DND-41 (cell line): ENCODE results near the gene SEC61G.

ENCODE experiments used
- ATAC-seq: fragments of 200-7000 bp; cut with Tn5 transposase; 3 replicates; pipeline ENCODE4 v1.9.1; 2021; ENCODE audit warnings: low read depth; ENCODE audit not compliant: insufficient read depth
- DNase-seq: peaks from one replicate; pipeline ENCODE4 v3.0.0-alpha.2; 2020
- H2AFZ ChIP-seq: 2 replicates; pipeline ENCODE4 v1.6.0; 2012; ENCODE audit warnings: low read depth, low read length
- H3K27ac ChIP-seq: 2 replicates; pipeline ENCODE4 v1.5.1; 2012; ENCODE audit warnings: low read length, inconsistent platforms
- H3K27me3 ChIP-seq: fragments of 200-600 bp; sonication (generic); 2 replicates; pipeline ENCODE4 v1.6.0; 2012; ENCODE audit warnings: low read length, mild to moderate bottlenecking, inconsistent platforms; ENCODE audit not compliant: insufficient read depth, poor library complexity
- H3K36me3 ChIP-seq: 2 replicates; pipeline ENCODE4 v1.5.1; 2012; ENCODE audit warnings: low read length, inconsistent platforms; ENCODE audit not compliant: insufficient read depth
- H3K4me1 ChIP-seq: 2 replicates; pipeline ENCODE4 v1.5.1; 2012; ENCODE audit warnings: mild to moderate bottlenecking, low read length; ENCODE audit not compliant: insufficient read depth
- H3K4me2 ChIP-seq: 2 replicates; pipeline ENCODE4 v1.6.0; 2012; ENCODE audit warnings: mild to moderate bottlenecking, moderate library complexity, low read length, inconsistent platforms; ENCODE audit not compliant: insufficient read depth
- H3K4me3 ChIP-seq, 2 experiments: fragments of 200-600 bp in 1 of 2; shearing (Covaris generic) in 1 of 2; 2 replicates each; pipeline ENCODE4 v1.5.1; 2012 to 2016; ENCODE audit warnings: inconsistent platforms in 2 of 2, low read length in 2 of 2, mild to moderate bottlenecking in 2 of 2, low read depth in 1 of 2, moderate library complexity in 1 of 2
- H3K79me2 ChIP-seq: 2 replicates; pipeline ENCODE4 v1.6.0; 2012; ENCODE audit warnings: low read length, inconsistent platforms; ENCODE audit not compliant: insufficient read depth
- H3K9ac ChIP-seq: 2 replicates; pipeline ENCODE4 v1.6.0; 2012; ENCODE audit warnings: low read depth, mild to moderate bottlenecking, inconsistent platforms, low read length, moderate library complexity
- H3K9me3 ChIP-seq: 2 replicates; pipeline ENCODE4 v1.5.1; 2012; ENCODE audit warnings: low read length, moderate library complexity, mild to moderate bottlenecking, inconsistent platforms; ENCODE audit not compliant: insufficient read depth, severe bottlenecking
- H4K20me1 ChIP-seq: 2 replicates; pipeline ENCODE4 v1.6.0; 2012; ENCODE audit warnings: low read length; ENCODE audit not compliant: insufficient read depth
- EZH2 ChIP-seq: IDR thresholded peaks from 3 replicates; pipeline ENCODE4 v1.6.1; 2012; ENCODE audit warnings: borderline replicate concordance, low read depth, mild to moderate bottlenecking, moderate library complexity, low read length, inconsistent platforms; ENCODE audit not compliant: severe bottlenecking
- TF ChIP-seq, protein P1 (sequence below): IDR thresholded peaks from 2 replicates; pipeline ENCODE4 v1.5.1; 2012; ENCODE audit warnings: borderline replicate concordance, low read length, moderate library complexity, mild to moderate bottlenecking; ENCODE audit not compliant: poor library complexity, severe bottlenecking; ENCODE audit errors: extremely low read depth

SEC61G gene

DNA sequence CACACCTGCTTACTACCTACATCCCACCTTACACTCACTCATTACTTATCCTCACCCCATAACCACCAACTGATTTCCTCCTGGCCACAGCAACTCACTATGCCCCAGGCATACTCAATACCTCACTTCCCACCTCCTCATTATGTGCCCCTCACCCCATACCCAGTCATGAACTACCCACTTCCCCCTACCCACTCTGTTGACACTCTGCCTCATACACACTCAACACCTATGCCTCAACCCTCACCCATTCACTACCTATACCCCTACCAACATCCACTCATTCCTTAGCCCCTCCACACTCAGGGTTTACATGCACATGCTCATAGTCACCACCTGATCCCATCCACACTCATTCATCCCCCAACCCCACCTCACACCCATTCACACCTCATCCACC, 39.6 kb downstream of the SEC61G start:
- no peaks in the 10 kb centered on the region for H3K9me3 ChIP-seq
- no peak for DNase-seq
- H3K4me3 ChIP-seq: no peak overlapping the region
- no peak for TF ChIP-seq EZH2
- TF ChIP-seq, protein P1, sequence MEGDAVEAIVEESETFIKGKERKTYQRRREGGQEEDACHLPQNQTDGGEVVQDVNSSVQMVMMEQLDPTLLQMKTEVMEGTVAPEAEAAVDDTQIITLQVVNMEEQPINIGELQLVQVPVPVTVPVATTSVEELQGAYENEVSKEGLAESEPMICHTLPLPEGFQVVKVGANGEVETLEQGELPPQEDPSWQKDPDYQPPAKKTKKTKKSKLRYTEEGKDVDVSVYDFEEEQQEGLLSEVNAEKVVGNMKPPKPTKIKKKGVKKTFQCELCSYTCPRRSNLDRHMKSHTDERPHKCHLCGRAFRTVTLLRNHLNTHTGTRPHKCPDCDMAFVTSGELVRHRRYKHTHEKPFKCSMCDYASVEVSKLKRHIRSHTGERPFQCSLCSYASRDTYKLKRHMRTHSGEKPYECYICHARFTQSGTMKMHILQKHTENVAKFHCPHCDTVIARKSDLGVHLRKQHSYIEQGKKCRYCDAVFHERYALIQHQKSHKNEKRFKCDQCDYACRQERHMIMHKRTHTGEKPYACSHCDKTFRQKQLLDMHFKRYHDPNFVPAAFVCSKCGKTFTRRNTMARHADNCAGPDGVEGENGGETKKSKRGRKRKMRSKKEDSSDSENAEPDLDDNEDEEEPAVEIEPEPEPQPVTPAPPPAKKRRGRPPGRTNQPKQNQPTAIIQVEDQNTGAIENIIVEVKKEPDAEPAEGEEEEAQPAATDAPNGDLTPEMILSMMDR: no peak
- no peak for ATAC-seq
- H3K4me2 ChIP-seq: no peak overlapping the region
- H3K36me3 ChIP-seq: no peaks in the 10 kb centered on the region
- H3K27ac ChIP-seq: no peak overlapping the region
- H3K4me1 ChIP-seq: no peaks in the 10 kb centered on the region
- H3K9ac ChIP-seq: no peak overlapping the region
- H3K27me3 ChIP-seq: peaks cover 4% of the 10 kb centered on the region
- no peaks in the 10 kb centered on the region for H4K20me1 ChIP-seq
- no peaks in the 10 kb centered on the region for H3K79me2 ChIP-seq
- no peak overlapping the region for H2AFZ ChIP-seq

DNA sequence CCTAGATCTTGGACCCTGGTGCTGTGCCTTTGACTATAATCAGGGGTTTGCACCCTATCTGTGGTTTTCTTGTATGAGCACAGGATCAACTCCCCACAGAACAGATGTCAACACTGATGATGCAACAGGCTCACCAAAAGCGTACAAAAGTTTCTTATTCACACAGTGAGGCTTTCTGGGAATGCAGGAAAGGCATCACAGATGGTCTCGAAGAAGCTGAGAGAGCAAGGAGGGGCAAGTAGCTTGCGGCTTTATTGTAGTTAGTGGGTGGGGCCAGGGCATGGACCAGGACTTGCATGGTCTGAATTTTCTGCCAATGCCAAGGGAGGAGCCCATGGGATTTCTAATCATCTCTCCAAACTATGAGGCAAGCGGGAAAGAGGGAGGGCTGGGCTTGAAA, 46.2 kb downstream of the SEC61G start:
- peaks cover 5% of the 10 kb centered on the region for H3K9me3 ChIP-seq
- no peaks in the 10 kb centered on the region for H3K27me3 ChIP-seq
- no peak for TF ChIP-seq EZH2
- TF ChIP-seq, protein P1: no peak
- no peaks in the 10 kb centered on the region for H3K4me1 ChIP-seq
- no peak overlapping the region for H3K27ac ChIP-seq
- H3K9ac ChIP-seq: no peak overlapping the region
- no peak overlapping the region for H3K4me2 ChIP-seq
- no peak overlapping the region for H2AFZ ChIP-seq
- H3K4me3 ChIP-seq: no peak overlapping the region
- H3K36me3 ChIP-seq: no peaks in the 10 kb centered on the region
- H4K20me1 ChIP-seq: no peaks in the 10 kb centered on the region
- DNase-seq: no peak
- ATAC-seq: peak; percentile 27; the same call in 1 of the 3 replicates
- no peaks in the 10 kb centered on the region for H3K79me2 ChIP-seq

DNA sequence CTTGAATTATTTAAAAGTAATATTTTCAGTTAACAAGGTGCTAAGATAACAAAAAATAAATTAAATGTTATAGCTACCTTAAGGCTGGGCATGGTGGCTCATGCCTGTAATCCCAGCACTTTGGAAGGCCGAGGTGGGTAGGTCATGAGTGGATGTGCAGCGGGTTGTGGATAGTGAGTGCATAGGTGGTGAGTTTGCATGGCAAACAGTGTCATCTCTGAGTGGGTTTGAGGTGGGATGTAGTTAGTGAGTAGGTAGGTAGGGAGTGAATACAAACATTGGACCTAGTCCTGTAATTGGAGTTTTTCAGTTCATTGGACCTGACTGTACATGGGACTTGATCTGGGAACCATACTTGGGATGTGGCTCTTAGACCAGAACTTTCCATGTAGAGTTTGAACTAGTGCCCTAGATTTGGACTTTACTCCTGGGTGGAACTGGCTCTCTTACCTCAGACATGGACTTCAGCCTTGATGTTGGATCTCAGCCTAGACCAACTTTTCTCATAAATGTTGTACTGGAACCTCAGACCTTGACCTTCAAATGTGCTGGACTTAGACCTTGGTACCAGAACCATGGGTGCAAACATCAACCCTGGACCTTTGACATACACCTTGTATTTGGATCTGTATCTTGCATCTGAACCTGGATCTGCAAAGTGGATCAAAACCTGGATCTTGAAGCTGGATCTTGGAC, 47.0 kb downstream of the SEC61G start:
- H3K27me3 ChIP-seq: no peaks in the 10 kb centered on the region
- DNase-seq: no peak
- H3K27ac ChIP-seq: no peak overlapping the region
- ATAC-seq: no peak
- H3K4me1 ChIP-seq: no peaks in the 10 kb centered on the region
- no peak overlapping the region for H3K4me3 ChIP-seq
- H3K79me2 ChIP-seq: no peaks in the 10 kb centered on the region
- H3K9ac ChIP-seq: no peak overlapping the region
- TF ChIP-seq EZH2: no peak
- TF ChIP-seq, protein P1: no peak
- H3K4me2 ChIP-seq: no peak overlapping the region
- H3K9me3 ChIP-seq: peaks cover 5% of the 10 kb centered on the region
- H4K20me1 ChIP-seq: no peaks in the 10 kb centered on the region
- no peaks in the 10 kb centered on the region for H3K36me3 ChIP-seq
- no peak overlapping the region for H2AFZ ChIP-seq
